GM19452 (cell line): ENCODE measurements around the gene SHC3.
"Not testable (repeated sequence)": the region's sequence is repeated elsewhere in the genome, so short reads cannot be mapped to it uniquely, and the experiment has no call there.

Source experiments
- ATAC-seq: cut with Tn5 transposase; IDR thresholded peaks from one replicate; pipeline ENCODE4 v1.9.1; 2021; ENCODE audit not compliant: unreplicated experiment

SHC3 gene

GRCh38 chr9:89177944-89178829 is at the start of gene SHC3:
TSS of gene SHC3 (minus strand) at chr9:89178818. CDS start at chr9:89178460, 358 bp downstream.
- no peak for ATAC-seq

- ATAC-seq = no peak
Measured at GRCh38 chr9:89225991-89226471, 47.4 kb upstream of the SHC3 start.

- ATAC-seq = no peak
Measured at GRCh38 chr9:89225587-89225986, 47.0 kb upstream of the SHC3 start.

GRCh38 chr9:89225036-89225435 is 46.4 kb upstream of the SHC3 start:
- no peak for ATAC-seq

- no peak for ATAC-seq
Measured at GRCh38 chr9:89224633-89225032, 46.0 kb upstream of the SHC3 start.

GRCh38 chr9:89223396-89223977 is 44.9 kb upstream of the SHC3 start:
- no peak for ATAC-seq

- ATAC-seq = no peak
Measured at GRCh38 chr9:89219637-89220036, 41.0 kb upstream of the SHC3 start.

- no peak for ATAC-seq
Measured at GRCh38 chr9:89218040-89218928, 39.7 kb upstream of the SHC3 start.

DNA sequence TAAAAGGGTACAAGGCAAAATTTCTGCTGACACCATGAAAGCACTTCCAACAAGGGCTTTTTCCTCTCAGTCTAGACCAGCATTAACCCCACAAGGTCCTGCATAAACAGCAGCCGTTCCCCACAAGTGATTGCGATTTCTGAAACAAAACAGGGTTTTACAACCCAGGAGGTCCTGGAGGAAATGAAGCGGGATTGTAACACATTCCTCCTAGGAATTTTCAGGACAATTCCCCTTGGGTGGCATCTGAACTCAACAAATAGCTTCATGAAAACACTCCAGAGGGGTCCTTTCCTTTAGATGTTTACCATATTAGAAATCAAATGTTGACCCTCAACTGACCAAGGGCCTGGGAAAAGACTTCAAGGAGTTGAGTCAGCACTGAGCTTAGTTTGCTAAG is 36.7 kb upstream of the SHC3 start:
- no peak for ATAC-seq

DNA sequence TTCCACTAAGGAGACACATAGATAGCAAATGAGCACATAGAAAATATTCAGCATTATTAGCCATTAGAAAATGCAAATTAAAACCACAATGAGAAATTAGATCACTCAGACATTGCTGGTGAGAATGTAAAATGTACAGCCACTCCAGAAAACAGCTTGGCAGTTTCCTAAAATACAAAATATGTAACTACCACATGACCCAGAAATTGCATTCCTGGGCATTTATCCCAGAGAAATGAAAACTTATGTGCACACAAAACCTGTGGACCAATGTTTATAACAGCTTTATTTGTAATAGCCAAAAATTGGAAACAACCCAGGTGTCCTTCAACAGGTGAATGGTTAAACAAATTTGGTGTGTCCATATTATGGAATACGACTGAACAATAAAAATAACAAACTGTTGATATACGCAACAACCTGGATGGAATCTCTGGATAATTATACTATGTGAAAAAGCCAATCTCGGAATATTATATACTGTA is 34.8 kb upstream of the SHC3 start:
- ATAC-seq = no peak

DNA sequence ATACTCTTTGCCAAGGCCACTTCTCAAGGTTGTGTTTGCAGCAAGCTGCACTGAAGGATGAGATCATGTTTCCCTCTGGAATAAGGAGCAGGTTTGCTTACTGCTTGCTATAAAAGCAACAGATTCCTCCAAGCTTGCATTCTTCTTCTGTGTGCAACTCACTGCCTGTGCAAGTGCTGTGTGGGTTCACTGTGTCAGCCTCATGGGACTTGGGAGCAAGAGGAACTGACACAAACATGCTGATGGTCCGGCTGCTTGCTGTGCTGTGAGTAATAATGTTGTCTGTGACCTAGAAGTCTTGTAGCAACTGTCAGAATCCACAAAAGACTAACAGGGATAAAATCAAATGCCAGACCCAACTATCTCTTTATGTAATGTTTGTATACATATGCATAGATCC is 33.6 kb upstream of the SHC3 start:
- ATAC-seq = no peak

- ATAC-seq = not testable (repeated sequence)
Measured at GRCh38 chr9:89209311-89209710, 30.7 kb upstream of the SHC3 start.

DNA sequence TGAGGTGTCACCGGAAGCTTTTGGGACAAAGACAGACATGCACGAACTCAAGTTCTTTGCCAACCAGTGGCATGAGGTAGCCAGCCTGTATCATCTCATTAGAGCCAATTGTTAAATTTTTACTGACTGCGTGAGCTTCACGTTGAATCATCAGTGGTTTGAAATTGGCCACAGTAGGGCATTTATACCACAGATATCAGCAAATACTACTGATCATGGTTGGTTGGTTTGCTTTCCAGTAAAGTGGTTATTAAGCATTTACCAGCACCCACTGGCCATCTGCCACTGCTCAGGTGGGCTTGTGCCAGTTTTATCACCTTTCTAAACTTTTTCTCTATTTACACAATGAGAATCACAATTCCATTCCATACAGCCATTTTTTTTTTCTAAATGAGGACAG is 28.4 kb upstream of the SHC3 start:
- ATAC-seq = no peak

GRCh38 chr9:89204801-89205200 is 26.2 kb upstream of the SHC3 start:
- ATAC-seq = no peak

DNA sequence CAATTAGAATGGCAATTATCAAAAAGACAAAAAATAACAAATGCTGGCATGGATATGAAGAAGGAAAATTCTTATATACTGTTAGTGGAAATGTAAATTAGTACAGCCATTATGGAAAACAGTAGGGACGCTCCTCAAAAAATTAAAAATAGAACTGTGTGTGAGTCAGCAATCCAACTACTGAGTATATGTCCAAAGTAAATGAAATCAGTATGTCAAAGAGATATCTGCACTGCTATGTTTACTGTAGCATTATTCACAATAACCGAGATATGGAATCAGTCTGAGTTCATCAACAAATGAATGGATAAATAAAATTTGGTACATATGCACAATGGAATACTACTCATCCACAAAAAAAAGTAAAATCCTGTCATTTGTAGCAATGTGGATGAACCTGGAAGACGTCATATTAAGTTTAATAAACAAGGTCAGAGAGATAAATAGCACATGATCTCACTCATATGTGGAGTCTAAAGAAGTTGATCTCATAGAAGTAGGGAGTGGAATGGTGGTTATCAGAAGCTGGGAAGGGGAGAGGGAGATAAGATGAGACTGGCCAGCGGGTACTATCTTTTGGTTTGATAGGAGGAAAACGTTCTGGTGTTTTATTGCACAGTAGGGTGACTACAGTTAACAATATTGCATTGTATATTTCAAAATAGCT is 16.6 kb upstream of the SHC3 start:
- no peak for ATAC-seq

GRCh38 chr9:89194421-89195130 is 16.0 kb upstream of the SHC3 start:
- no peak for ATAC-seq

GRCh38 chr9:89191004-89191403 is 12.4 kb upstream of the SHC3 start:
- no peak for ATAC-seq

DNA sequence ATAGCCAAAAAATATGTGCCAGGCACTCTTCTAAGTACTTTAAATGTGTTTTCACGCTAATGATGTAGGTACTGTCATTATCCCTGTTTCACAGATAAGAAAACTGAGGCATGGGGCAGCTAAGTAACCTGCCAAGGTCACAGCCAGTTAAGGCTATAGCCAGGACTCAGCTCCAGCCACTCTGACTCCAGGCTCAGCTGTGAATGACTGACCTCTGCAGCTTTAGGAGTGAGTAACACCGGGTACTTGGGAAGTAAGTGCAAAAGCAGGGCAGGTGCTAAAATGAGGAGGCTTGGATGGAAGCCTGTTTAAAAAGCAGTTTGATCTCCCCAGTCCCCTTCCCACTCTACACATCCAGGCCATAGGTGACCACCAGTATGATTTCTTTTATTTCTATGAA is 10.6 kb upstream of the SHC3 start:
- ATAC-seq = no peak

GRCh38 chr9:89187950-89188349 is 9.3 kb upstream of the SHC3 start:
- no peak for ATAC-seq

- ATAC-seq = no peak
Measured at GRCh38 chr9:89187541-89187940, 8.9 kb upstream of the SHC3 start.
